NCI-H187 treated with DMSO at 0.1 percent for 48 hours (cell line): ENCODE data around the gene CARHSP1.
"Not testable (repeated sequence)": the region's sequence is repeated elsewhere in the genome, so short reads cannot be mapped to it uniquely, and the experiment has no call there.

Source experiments
- DNase-seq: peaks from one replicate; lab custom pipeline; 2025; lab: John Stamatoyannopoulos, UW

The CARHSP1 gene

GRCh38 chr16:8893426-8893825 is 24.6 kb upstream of the CARHSP1 start:
- no peak for DNase-seq

DNA sequence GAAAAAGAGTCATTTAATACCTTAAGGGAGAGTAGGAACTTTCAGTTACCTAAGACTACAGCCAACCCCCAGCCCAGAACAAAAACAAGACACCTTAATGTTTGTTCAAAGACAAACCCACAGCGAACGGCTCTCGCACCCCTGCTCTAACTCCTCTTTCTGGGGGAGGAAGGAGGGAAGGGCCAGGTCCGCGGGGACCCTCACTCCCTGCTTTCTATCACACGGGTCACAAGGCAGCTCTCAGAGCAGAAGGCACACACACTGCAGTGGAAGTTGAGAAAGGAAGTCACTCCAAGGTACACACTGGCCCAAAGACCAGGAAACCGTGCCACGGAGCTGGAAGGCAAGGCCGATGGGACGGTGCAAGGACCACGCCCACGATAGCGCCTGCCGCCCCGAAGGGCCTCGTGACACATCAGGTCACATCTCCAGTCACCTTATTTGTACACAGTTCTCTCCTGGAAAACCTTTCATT is 23.3 kb upstream of the CARHSP1 start:
- DNase-seq: no peak

- DNase-seq: no peak
These were observed 21.7 kb upstream of the CARHSP1 start for GRCh38 chr16:8890549-8890921.

DNA sequence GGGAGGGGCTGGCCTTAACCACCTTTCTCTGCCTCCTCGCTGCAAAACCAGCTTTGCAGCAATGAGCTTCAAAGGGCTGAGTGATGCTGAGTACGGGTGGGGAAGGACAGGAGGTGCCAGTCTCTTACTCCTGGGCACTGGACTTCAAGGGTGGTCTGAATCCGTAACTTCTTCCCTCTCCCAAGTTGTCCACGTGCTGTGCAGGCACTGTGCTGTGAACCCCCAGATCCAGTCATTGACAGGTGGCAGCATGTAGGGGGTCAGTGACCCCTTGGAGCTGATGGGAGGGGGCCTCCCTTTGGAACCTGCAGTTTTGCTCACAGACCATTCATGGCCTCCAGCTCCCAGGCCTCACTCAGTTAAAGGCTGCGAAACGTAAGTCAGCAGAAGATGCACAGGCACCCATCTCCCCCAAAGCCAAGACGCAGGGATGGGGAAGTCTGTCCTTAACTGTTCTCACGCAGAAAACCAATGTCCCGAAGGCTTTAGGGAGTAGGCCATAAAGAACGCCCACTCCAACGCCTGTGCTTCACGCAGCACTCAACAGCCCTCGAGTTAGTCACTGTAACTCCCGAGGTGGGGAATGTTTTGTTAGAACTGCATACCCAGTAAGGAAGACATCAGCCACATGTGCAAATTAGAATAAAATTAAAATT is 21.2 kb upstream of the CARHSP1 start:
- DNase-seq: no peak

DNA sequence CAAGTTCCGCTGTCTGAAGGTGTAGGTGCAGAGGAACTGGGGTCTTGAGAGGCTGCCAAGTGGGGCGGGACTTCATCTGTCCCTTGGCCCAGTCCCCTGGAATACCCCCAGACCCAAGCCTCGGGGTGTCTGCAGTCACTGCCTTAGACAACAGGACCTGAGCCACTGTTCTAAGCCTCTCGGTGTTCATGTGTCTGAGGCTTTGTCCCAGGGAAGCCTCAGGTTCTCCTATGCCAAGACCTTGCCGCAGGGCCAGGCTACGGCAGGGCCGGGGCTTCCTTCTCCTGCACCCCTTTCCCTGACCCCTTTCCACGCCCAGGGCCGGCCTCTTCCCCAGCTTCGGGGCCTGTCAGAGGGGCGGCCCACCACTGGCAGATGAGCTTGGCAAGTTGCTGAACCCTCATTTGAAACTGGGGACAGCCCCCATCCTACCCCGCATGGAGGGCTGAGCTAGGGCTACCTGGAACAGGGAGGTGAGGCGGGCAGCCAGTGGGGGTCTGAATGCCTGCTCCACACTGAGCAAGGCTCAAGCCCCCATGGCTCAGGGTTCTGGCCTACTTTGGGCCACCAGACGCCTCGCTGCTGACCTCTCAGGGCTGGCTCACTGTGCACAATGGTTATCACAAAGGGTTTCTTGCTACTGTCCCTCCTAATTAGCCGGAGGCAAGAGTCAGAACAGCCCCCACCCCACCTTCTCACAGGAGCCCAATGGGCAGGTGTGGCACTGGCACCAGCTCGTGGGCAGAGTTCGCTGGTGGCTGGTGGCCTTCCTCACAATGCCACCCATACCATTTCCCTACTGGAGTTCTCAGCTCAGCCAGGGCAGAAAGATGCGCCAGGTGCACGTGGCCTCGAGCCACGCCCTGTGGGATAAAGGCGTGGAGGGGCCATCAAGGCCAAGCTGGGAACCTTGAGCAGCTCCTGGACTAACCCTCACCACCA is 20.4 kb upstream of the CARHSP1 start:
- DNase-seq: no peak

DNA sequence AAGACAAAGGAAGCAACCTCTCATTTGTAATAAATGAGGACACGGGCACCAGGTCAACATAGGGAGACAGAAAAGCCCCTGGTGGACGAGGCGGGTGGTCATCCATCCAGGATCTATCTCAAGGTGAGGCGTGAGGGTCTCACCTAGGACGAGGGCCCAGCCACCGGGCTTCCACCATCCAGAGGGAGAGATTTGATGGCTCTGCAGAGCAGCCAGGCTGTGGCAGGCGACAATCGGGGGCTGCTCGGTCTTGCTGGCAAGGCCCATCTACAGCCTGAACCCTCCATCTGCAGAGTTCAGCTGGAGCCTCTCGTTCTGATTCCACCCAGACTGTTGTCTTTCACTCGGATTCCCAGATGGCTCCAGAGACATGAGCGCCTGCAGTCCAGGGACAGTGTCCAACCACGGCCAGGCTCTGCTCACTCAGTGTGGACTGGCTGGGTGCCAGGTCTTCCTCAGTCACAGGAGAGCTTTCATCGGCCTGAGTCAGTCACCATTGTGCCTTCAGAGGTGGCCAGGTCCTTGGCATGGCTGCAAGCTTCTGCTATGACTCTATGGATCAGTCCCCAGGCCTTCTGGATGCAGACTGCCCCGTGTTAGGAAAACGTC is 19.2 kb upstream of the CARHSP1 start:
- no peak for DNase-seq

DNA sequence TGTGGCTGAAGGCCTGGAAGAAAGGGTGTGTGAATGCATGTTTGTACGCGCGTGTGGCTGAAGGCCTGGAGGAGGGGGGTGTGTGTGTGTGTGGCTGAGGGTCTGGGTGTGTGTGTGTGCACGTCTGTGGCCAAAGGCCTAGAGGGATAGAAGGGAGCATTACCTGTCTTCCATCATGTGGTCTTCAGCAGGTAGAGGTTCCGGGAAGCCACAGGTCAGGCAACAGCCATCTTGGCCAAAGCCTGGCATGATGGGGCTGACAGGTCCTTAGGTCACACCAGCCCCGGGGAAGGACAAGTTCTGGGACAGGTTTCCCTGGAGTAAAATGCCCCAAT is 18.6 kb upstream of the CARHSP1 start:
- no peak for DNase-seq

GRCh38 chr16:8886593-8887430 is 18.0 kb upstream of the CARHSP1 start:
- DNase-seq: no peak

DNA sequence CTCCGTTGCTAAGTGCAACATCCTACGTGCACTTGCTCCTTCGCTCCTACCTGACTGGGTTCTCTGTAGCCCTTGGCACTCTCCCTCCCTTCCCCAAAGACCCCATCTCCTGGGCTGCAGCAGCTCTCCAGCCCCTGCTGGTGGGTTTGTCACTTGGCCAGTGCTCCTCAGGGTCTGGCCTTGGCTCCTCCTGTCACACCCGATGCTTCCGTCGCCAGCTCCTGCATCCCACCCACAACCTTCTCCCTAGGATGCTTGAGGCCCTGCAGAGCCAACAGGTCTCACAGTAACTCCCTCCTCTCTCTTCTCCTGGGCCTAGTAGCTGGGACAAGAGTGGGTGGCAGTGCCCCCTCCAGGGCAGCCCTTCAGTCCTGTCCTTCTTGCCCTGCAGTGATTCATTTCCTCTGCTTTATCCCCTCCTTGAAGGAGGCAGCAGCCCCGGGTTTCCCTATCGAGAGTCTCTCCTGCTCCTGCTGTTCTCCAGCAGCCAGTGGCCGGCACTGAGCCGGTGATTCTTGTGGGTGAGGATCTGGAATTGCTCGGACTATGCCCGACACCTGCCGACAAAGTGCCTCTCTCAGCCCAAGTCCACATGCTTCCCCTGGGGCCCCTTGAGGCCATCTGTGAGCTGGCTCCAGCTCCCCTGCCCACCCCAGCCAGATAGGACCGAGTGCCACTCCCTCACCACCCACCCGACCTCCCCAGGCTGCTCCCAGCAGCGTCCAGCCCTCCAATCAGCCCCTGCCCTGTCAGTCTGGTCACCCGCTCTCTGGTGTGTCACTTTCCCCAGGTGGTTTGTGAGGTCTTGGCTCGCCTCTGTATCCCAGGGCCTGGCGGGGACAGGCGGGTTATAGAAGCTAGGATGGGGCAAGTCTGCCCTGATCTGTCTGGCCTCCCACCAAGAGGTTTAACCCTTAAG is 17.1 kb upstream of the CARHSP1 start:
- DNase-seq: no peak

DNA sequence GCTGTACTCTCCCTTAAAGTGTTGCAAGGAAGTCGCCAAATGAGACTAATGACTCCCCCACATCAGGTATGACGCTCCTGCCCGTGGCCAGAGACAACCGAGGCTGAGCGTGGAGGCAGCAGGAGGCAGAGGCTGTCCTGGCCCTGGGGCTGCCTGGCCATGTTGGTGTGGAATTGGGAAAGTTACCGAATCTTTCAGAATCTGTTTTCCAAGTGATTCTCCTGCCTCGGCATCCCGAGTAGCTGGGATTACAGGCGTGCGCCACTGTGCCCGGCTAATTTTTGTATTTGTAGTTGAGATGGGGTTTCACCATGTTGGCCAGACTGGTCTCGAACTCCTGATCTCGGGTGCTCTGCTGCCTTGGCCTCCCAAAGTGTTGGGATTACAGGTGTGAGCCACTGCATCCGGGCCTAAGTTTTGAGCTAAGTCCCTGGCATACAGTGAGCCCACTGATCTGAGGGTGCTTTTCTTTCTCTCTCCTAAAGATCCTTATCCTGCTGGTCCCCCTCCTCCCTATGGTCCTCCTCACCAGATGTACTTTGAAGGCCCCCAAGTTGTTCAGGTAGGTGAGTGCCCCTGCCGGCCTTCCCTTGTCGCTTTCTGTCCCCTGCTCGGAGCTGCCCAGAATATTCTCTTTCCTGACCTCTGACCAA is 14.0 kb upstream of the CARHSP1 start:
- DNase-seq: no peak

GRCh38 chr16:8882041-8882617 is 13.3 kb upstream of the CARHSP1 start, which contains the start of gene LITAFD:
Gene LITAFD, plus strand, starts transcription at chr16:8882351. Its CDS starts 2,005 bp downstream, at chr16:8884356.
- DNase-seq: no peak

DNA sequence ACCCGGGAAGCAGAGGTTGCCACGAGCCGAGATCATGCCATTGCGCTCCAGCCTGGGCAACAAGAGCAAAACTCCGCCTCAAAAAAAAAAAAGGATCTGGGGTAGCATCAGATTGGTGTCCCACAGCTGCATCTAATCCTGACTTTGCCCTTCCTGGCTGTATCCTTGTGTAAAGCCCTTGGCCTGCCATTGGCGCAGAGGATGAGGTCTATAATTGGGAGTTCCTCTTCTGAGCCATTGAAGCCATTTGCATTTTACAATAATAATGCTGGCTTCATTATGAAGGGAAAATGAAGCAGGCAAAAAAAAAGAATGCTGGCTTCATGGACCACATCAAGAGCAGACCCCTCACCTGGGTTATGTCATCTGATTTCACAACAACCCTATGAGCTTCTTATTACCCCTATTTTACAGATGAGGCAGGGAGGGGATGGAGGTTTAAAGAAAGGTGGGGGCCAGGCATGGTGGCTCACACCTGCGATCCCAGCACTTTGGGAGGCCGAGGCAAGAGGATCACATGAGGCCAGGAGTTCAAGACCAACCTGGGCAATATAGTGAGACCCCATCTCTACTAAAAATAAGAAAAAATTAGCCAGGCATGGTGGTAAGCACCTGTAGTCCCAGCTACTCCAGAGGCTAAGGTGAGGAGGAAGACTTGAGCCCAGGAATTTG is 12.2 kb upstream of the CARHSP1 start:
- DNase-seq: no peak

GRCh38 chr16:8878523-8878911 is 9.7 kb upstream of the CARHSP1 start:
- no peak for DNase-seq

- DNase-seq: no peak
These were observed 9.2 kb upstream of the CARHSP1 start for GRCh38 chr16:8877894-8878522.

- DNase-seq: not testable (repeated sequence)
These were observed 6.5 kb upstream of the CARHSP1 start for GRCh38 chr16:8875317-8875716.

- DNase-seq: no peak
These were observed 5.6 kb upstream of the CARHSP1 start for GRCh38 chr16:8874388-8874787.

DNA sequence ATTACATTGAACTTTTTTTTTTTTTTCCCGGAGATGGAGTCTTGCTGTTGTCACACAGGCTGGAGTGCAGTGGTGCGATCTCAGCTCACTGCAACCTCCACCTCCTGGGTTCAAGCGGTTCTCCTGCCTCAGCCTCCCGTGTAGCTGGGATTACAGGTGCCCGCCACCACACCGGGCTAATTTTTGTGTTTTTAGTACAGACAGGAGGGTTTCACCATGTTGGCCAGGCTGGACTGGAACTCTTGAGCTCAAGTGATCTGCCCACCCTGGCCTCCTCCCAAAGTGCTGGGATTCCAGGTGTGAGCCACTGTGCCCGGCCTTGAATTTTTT is 5.0 kb upstream of the CARHSP1 start:
- DNase-seq: not testable (repeated sequence)

DNA sequence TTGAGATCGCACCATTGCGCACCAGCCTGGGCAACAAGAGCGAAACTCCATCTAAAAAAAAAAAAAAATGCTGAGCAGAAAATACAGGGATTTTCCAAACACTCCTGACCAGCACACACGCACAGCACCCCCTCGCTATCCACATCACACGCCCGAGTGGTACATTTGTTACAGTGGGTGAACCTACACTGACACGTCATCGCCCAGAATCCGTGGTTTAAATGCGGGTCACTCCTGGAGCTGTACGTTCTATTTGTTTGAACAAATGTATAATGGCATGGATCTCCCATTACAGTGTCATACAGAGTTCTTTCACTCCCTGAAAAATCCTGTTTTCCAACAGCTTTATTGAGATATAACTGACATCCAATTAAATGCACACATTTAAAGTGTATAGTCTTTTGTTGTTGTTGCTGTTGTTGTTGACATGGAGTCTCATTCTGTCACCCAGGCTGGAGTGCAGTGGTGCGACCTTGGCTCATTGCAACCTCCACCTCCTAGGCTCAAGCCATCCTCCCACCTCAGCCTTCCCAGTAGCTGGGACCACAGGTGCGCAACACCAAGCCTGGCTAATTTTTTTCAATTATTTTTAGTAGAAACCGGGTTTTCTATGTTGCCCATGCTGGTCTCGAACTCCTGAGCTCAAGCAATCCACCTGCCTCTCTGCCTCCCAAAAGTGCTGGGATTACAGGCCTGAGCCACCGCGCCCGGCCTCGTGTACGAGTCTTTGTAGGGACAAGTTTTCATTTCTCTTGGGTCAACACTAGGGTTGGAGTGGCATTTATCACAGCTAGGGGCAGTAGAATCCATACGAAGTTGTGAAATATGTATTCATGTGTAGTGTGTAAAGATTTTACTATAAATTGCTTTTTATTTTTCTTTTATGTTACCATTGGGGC is 4.4 kb upstream of the CARHSP1 start:
- no peak for DNase-seq
